Measurements from ENCODE around the gene BNIPL. TPM values are rescaled to one million over a fixed set of nuclear protein-coding genes. Genes with fewer than 3 reads are reported as not detected.

BNIPL gene
- total RNA-seq, 2 donors from 2014 or later = 0.22 to 0.24 TPM

- Histone ChIP-seq H3K27ac (no peak overlapping the region), H3K4me3 (no peak overlapping the region), H3K27me3 (no peaks in the 10 kb centered on the region), H3K4me1 (peaks cover 0 to 19% of the 10 kb centered on the region in 2 donors), H3K36me3 (no peaks in the 10 kb centered on the region), H3K9me3 (no peaks in the 10 kb centered on the region)
- TF ChIP-seq CTCF (IDR thresholded peaks at IDR 0.05) = no peak
- DNase-seq (ENCODE audit: low spot score) = no peak
Measured at GRCh38 chr1:151065089-151065645, 28.8 kb downstream of the BNIPL start.

- no peak overlapping the region for H3K4me3 ChIP-seq
- no peaks in the 10 kb centered on the region for H3K9me3 ChIP-seq
- TF ChIP-seq CTCF (IDR thresholded peaks at IDR 0.05) = no peak
- H3K27me3 ChIP-seq = no peaks in the 10 kb centered on the region
- H3K4me1 ChIP-seq = peaks cover 0 to 17% of the 10 kb centered on the region in 2 donors
- H3K27ac ChIP-seq = no peak overlapping the region
- no peaks in the 10 kb centered on the region for H3K36me3 ChIP-seq
- DNase-seq (ENCODE audit: low spot score) = no peak
Measured at GRCh38 chr1:151067185-151067584, 30.8 kb downstream of the BNIPL start.

- no peak for DNase-seq (ENCODE audit: low spot score)
- TF ChIP-seq CTCF (IDR thresholded peaks at IDR 0.05) = no peak
- no peaks in the 10 kb centered on the region for H3K27me3 ChIP-seq
- peaks cover 0 to 18% of the 10 kb centered on the region in 2 donors for H3K4me1 ChIP-seq
- H3K36me3 ChIP-seq = no peaks in the 10 kb centered on the region
- H3K27ac ChIP-seq = peak overlapping the region; percentile 100
- no peak overlapping the region for H3K4me3 ChIP-seq
- no peaks in the 10 kb centered on the region for H3K9me3 ChIP-seq
Measured at GRCh38 chr1:151069103-151069486, 32.7 kb downstream of the BNIPL start.

GRCh38 chr1:151070474-151071276 lies 34.3 kb downstream of the BNIPL start, which contains the start of gene GABPB2:
Gene GABPB2, plus strand, starts transcription at chr1:151070761. Its CDS starts 17,429 bp downstream, at chr1:151088190.
- H3K27me3 ChIP-seq = no peaks in the 10 kb centered on the region
- no peaks in the 10 kb centered on the region for H3K36me3 ChIP-seq
- peak; percentile 93 for TF ChIP-seq CTCF (IDR thresholded peaks at IDR 0.05)

GRCh38 chr1:151072224-151072623 lies 35.8 kb downstream of the BNIPL start:
- no peaks in the 10 kb centered on the region for H3K9me3 ChIP-seq
- peaks cover 0 to 18% of the 10 kb centered on the region in 2 donors for H3K4me1 ChIP-seq
- TF ChIP-seq CTCF (IDR thresholded peaks at IDR 0.05) = no peak
- no peak overlapping the region for H3K4me3 ChIP-seq
- no peaks in the 10 kb centered on the region for H3K27me3 ChIP-seq
- H3K27ac ChIP-seq = peak overlapping the region; percentile 100
- DNase-seq (ENCODE audit: low spot score) = no peak
- no peaks in the 10 kb centered on the region for H3K36me3 ChIP-seq

More at GRCh38 chr1:151070474-151071276, 34.3 kb downstream of the BNIPL start, which contains the start of gene GABPB2:
- Histone ChIP-seq H3K27ac (peak within 1 kb of the TSS; percentile 100), H3K9me3 (no peaks in the 10 kb centered on the region), H3K4me1 (peaks cover 0 to 18% of the 10 kb centered on the region in 2 donors), H3K4me3 (peak within 1 kb of the TSS; percentile 79 to 86)
- peak; percentile 97 for DNase-seq (ENCODE audit: low spot score)

Measured in right atrium auricular region (tissue), 2 donors.